ENCODE results near the gene ZNF511. TPM values are rescaled to one million over a fixed set of nuclear protein-coding genes. Genes with fewer than 3 reads are reported as not detected.
"Not testable (repeated sequence)": the region's sequence is repeated elsewhere in the genome, so short reads cannot be mapped to it uniquely, and the experiment has no call there.

Gene ZNF511
- total and polyA plus RNA-seq, 5 donors from 2014 or later, result 29.1 to 96.4 (median 77.6) TPM

DNA sequence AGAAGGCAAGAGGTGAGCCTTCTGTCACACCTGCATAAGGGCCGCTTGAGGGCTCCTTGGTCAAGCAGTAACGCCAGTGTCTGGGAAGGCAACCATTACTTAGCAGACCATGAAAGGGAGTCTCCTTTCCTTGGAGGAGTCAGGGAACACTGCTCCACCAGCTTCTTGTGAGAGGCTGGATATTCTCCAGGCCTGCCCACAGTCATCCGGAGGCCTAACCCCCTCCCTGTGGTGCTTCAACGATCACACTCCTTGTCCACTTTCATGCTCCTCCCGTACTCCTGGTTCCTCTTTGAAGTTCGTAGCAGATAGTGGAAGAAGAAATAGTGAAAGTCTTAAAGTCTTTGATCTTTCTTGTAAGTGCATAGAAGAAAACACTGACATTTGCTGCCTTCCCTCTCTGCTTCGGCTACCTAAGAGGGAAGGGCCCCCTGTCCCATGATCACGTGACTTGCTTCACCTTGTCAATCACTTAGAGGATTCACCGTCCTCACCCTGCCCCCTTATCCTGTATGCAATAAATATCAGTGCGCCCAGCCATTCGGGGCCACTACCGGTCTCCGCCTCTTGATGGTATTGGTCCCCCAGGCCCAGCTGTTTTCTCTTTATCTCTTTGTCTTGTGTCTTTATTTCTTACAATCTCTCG lies 13.5 kb downstream of the ZNF511 start:
- peaks cover 4 to 25% (median 6%) of the 10 kb centered on the region in 4 donors for H3K4me1 Mint-ChIP-seq
- H3K36me3 ChIP-seq (ENCODE audit: control insufficient read depth, insufficient read depth, low read length); ATAC-seq (ENCODE audit: low read depth in 2 of 2); H3K9me3 Mint-ChIP-seq; H3K27ac Mint-ChIP-seq; H3K27ac ChIP-seq (ENCODE audit: insufficient read depth, low read length, poor library complexity, severe bottlenecking); H3K36me3 Mint-ChIP-seq; DNase-seq; H3K4me3 ChIP-seq (ENCODE audit: low read depth, low read length); H3K9me3 ChIP-seq (ENCODE audit: control insufficient read depth in 2 of 2, low read length in 2 of 2); H3K27me3 ChIP-seq (ENCODE audit: control insufficient read depth, insufficient read depth, low read length); H3K4me3 Mint-ChIP-seq: not testable (repeated sequence)
- H3K4me1 ChIP-seq (ENCODE audit: control insufficient read depth, insufficient read depth, low read length, poor library complexity, severe bottlenecking), result peaks cover 31% of the 10 kb centered on the region
- H3K27me3 Mint-ChIP-seq, result peaks cover 34% of the 10 kb centered on the region

DNA sequence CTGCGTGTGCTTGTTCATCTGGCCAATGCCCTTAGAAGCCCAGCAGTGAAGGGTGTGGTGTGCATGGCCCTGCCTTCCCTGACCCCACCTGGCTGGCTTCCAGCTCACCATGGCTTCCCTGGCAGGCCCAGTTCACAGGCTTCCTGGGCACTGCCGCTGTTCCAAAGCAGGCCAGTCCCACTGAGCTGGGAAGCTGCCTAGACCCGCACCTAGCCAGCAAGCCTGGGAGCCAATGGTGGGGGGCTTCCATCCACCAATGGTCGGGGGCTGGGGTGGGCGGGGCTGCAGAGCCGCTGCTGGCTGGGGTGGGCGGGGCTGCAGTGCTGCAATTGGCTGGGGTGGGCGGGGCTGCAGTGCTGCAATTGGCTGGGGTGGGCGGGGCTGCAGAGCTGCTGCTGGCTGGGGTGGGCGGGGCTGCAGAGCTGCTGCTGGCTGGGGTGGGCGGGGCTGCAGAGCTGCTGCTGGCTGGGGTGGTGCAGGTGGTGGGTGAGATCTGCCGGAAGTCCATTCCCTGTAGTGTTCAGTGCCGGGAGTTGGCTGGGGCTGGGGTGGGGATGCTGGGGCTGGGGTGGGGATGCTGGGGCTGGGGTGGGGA lies 15.6 kb downstream of the ZNF511 start:
- Histone ChIP-seq H3K27ac (ENCODE audit: insufficient read depth, low read length, poor library complexity, severe bottlenecking) (no peak overlapping the region), H3K36me3 (ENCODE audit: control insufficient read depth, insufficient read depth, low read length) (no peaks in the 10 kb centered on the region), H3K27me3 (ENCODE audit: control insufficient read depth, insufficient read depth, low read length) (peaks cover 2% of the 10 kb centered on the region), H3K4me3 (ENCODE audit: low read depth, low read length) (no peak overlapping the region), H3K4me1 (ENCODE audit: control insufficient read depth, insufficient read depth, low read length, poor library complexity, severe bottlenecking) (peaks cover 24% of the 10 kb centered on the region), H3K9me3 (ENCODE audit: control insufficient read depth in 2 of 2, low read length in 2 of 2) (no peaks in the 10 kb centered on the region)
- no peaks in the 10 kb centered on the region for H3K36me3 Mint-ChIP-seq
- ATAC-seq (ENCODE audit: low read depth in 2 of 2), result peak; percentile 62 to 66
- H3K4me1 Mint-ChIP-seq, result peaks cover 2 to 16% (median 4%) of the 10 kb centered on the region in 4 donors
- peaks cover 0 to 5% (median 0%) of the 10 kb centered on the region in 7 donors for H3K9me3 Mint-ChIP-seq
- peaks cover 39% of the 10 kb centered on the region for H3K27me3 Mint-ChIP-seq
- H3K27ac Mint-ChIP-seq, result no peak overlapping the region
- no peak overlapping the region for H3K4me3 Mint-ChIP-seq
- peak; percentile 48 to 53 (median 51) for DNase-seq

DNA sequence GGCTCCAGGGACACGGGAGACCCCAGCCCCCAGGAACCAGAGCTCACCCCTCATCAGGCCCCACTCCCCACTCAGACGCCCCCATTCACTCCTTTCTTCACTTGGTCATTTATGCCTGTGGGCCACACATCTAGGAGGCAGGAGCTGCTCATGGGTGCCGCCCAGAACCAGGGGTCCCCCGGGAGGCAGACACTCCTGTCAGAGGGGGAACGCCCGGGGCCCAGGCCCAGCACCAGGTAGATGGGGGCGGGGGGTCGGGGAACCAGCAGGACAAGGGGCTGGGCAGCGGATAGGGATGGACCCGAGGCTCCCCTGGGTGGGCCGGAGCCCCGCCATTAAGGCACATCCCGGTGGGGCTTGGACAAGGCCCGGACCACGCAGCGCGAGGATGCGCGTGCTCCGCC lies 16.1 kb downstream of the ZNF511 start:
- H3K27ac ChIP-seq (ENCODE audit: insufficient read depth, low read length, poor library complexity, severe bottlenecking), result no peak overlapping the region
- H3K36me3 ChIP-seq (ENCODE audit: control insufficient read depth, insufficient read depth, low read length), result no peaks in the 10 kb centered on the region
- no peaks in the 10 kb centered on the region for H3K36me3 Mint-ChIP-seq
- H3K9me3 Mint-ChIP-seq, result peaks cover 0 to 5% (median 0%) of the 10 kb centered on the region in 7 donors
- ATAC-seq (ENCODE audit: low read depth in 2 of 2) (no peak), DNase-seq (no peak)
- peaks cover 44% of the 10 kb centered on the region for H3K27me3 Mint-ChIP-seq
- no peak overlapping the region for H3K27ac Mint-ChIP-seq
- no peak overlapping the region for H3K4me3 ChIP-seq (ENCODE audit: low read depth, low read length)
- H3K4me1 ChIP-seq (ENCODE audit: control insufficient read depth, insufficient read depth, low read length, poor library complexity, severe bottlenecking), result peaks cover 29% of the 10 kb centered on the region
- H3K27me3 ChIP-seq (ENCODE audit: control insufficient read depth, insufficient read depth, low read length), result peaks cover 2% of the 10 kb centered on the region
- no peaks in the 10 kb centered on the region for H3K9me3 ChIP-seq (ENCODE audit: control insufficient read depth in 2 of 2, low read length in 2 of 2)
- H3K4me3 Mint-ChIP-seq, result peak overlapping the region in 1 of 4 donors; percentile 24
- H3K4me1 Mint-ChIP-seq, result peaks cover 2 to 17% (median 5%) of the 10 kb centered on the region in 4 donors

DNA sequence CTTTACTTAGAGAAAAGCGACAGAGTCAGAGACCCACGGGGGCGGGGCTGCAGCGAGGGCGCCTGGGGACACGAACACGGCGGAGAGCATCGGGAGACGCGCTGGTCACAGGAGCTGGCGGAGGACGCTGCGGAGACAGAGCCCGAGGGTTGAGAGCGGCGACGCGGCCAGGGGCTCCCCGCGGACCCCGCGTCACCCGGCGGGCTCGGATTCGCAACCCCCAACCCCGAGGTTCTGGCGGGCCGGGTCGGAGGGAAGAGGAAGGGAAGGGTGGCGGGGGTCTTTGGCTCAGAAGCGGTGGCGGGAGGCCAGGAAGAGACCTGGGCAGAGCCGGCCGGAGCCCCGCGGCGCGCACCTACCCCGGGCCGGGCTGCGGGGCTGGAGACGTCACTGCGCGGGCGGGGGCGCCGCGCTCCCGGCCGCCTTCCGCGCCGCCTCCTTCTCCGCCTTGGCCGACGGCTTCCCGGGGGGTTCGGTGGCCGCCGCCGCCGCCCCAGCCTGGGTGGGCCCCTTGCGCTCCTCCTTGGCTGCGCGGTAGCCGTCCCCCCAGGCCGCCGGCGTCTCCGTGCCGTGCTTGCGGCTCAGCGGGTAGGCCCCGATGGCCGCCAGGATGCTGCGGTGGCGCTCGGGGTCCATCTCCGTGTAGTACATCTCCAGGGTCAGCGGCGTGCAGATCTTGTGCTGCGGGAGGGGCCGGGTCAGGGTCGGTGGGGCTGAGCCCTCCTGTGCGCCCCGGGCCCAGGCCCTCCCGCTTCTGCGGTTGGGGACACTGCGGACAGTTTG lies 16.9 kb downstream of the ZNF511 start:
- Histone ChIP-seq H3K4me3 (ENCODE audit: low read depth, low read length) (no peak overlapping the region), H3K4me1 (ENCODE audit: control insufficient read depth, insufficient read depth, low read length, poor library complexity, severe bottlenecking) (peaks cover 32% of the 10 kb centered on the region), H3K9me3 (ENCODE audit: control insufficient read depth in 2 of 2, low read length in 2 of 2) (no peaks in the 10 kb centered on the region), H3K36me3 (ENCODE audit: control insufficient read depth, insufficient read depth, low read length) (no peaks in the 10 kb centered on the region), H3K27me3 (ENCODE audit: control insufficient read depth, insufficient read depth, low read length) (peaks cover 2% of the 10 kb centered on the region), H3K27ac (ENCODE audit: insufficient read depth, low read length, poor library complexity, severe bottlenecking) (no peak overlapping the region)
- peaks cover 42% of the 10 kb centered on the region for H3K27me3 Mint-ChIP-seq
- H3K9me3 Mint-ChIP-seq, result no peaks in the 10 kb centered on the region
- H3K4me1 Mint-ChIP-seq, result peaks cover 0 to 20% (median 4%) of the 10 kb centered on the region in 4 donors
- DNase-seq (peak in 1 of 3 donors; percentile 15), ATAC-seq (ENCODE audit: low read depth in 2 of 2) (no peak)
- peak overlapping the region in 1 of 3 donors; percentile 86 for H3K27ac Mint-ChIP-seq
- peak overlapping the region in 3 of 4 donors; percentile 75 to 89 (median 79) for H3K4me3 Mint-ChIP-seq
- H3K36me3 Mint-ChIP-seq, result no peaks in the 10 kb centered on the region

DNA sequence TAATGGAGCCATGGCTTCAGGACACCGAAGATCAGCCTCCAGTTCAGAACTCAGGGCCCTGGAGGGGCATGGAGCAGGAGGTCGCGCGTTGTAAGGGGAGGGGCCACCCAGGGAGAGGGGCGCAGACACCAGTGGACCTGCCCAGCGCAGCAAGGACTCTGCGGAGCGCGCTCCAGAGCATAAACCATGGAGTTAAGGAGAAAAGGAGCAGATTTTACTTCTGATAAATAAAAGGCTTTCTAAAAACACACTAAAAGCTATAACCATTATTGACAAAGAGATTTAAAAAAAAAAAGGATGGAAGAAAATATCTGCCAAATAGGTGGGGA lies 17.5 kb downstream of the ZNF511 start:
- no peaks in the 10 kb centered on the region for H3K9me3 ChIP-seq (ENCODE audit: control insufficient read depth in 2 of 2, low read length in 2 of 2)
- peaks cover 2% of the 10 kb centered on the region for H3K27me3 ChIP-seq (ENCODE audit: control insufficient read depth, insufficient read depth, low read length)
- H3K27ac ChIP-seq (ENCODE audit: insufficient read depth, low read length, poor library complexity, severe bottlenecking), result no peak overlapping the region
- H3K4me3 ChIP-seq (ENCODE audit: low read depth, low read length), result no peak overlapping the region
- H3K36me3 ChIP-seq (ENCODE audit: control insufficient read depth, insufficient read depth, low read length), result no peaks in the 10 kb centered on the region
- DNase-seq, result no peak
- no peak for ATAC-seq (ENCODE audit: low read depth in 2 of 2)
- peaks cover 0 to 21% (median 7%) of the 10 kb centered on the region in 4 donors for H3K4me1 Mint-ChIP-seq
- no peaks in the 10 kb centered on the region for H3K9me3 Mint-ChIP-seq
- H3K4me3 Mint-ChIP-seq, result peak overlapping the region in 3 of 4 donors; percentile 35 to 51 (median 41)
- H3K27ac Mint-ChIP-seq, result no peak overlapping the region
- no peaks in the 10 kb centered on the region for H3K36me3 Mint-ChIP-seq
- peaks cover 48% of the 10 kb centered on the region for H3K27me3 Mint-ChIP-seq
- peaks cover 32% of the 10 kb centered on the region for H3K4me1 ChIP-seq (ENCODE audit: control insufficient read depth, insufficient read depth, low read length, poor library complexity, severe bottlenecking)

DNA sequence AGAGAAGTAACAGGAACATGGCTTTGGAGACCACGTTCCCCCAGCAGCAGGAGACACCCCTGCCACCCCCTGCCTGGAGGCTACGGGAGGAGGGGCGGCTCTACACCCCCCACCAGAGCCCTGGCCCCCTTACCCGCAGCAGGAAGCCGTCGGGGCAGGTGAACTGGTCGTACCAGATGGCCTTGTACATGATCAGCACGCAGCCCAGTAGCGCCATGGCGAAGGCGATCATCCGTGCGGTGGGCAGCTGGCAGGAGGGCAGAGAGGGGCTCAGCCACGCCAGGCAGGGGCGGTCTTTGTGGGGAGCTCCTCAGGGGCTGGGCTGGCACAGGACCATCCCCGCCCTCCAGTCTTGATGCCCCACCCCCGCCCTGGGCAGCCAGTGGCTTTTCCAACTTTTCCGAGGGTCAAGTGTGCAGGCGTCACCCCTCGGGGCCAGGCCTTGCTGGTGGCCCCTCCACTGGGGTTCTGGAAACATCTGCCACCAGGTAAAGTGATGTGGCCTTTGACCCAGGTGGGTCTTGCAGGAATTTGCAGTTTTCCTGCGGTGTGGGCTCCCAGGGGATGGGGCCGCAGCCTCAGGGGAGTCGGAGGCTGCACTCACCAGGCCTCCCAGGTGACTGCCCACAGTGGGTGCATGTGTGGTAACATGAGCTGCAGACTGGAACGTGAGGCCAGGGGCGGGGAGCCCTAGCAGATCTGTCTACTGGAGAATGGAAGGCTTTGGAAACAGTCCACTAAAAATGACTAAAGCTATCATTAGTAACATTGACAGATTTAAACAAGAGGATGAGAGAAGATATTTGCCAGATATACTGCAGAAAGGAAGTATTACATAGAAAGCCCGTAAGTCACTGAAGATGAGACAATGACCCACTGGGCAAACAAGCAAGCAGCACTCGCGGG lies 18.3 kb downstream of the ZNF511 start:
- ATAC-seq (ENCODE audit: low read depth in 2 of 2), result no peak
- Mint-ChIP-seq H3K4me3 (peak overlapping the region in 2 of 4 donors; percentile 15 to 41), H3K27ac (peak overlapping the region in 1 of 3 donors; percentile 63), H3K9me3 (no peaks in the 10 kb centered on the region), H3K36me3 (no peaks in the 10 kb centered on the region), H3K27me3 (peaks cover 52% of the 10 kb centered on the region), H3K4me1 (peaks cover 0 to 21% (median 7%) of the 10 kb centered on the region in 4 donors)
- peaks cover 32% of the 10 kb centered on the region for H3K4me1 ChIP-seq (ENCODE audit: control insufficient read depth, insufficient read depth, low read length, poor library complexity, severe bottlenecking)
- peaks cover 2% of the 10 kb centered on the region for H3K27me3 ChIP-seq (ENCODE audit: control insufficient read depth, insufficient read depth, low read length)
- H3K27ac ChIP-seq (ENCODE audit: insufficient read depth, low read length, poor library complexity, severe bottlenecking), result no peak overlapping the region
- H3K9me3 ChIP-seq (ENCODE audit: control insufficient read depth in 2 of 2, low read length in 2 of 2), result no peaks in the 10 kb centered on the region
- DNase-seq, result no peak
- H3K4me3 ChIP-seq (ENCODE audit: low read depth, low read length), result no peak overlapping the region
- H3K36me3 ChIP-seq (ENCODE audit: control insufficient read depth, insufficient read depth, low read length), result no peaks in the 10 kb centered on the region

DNA sequence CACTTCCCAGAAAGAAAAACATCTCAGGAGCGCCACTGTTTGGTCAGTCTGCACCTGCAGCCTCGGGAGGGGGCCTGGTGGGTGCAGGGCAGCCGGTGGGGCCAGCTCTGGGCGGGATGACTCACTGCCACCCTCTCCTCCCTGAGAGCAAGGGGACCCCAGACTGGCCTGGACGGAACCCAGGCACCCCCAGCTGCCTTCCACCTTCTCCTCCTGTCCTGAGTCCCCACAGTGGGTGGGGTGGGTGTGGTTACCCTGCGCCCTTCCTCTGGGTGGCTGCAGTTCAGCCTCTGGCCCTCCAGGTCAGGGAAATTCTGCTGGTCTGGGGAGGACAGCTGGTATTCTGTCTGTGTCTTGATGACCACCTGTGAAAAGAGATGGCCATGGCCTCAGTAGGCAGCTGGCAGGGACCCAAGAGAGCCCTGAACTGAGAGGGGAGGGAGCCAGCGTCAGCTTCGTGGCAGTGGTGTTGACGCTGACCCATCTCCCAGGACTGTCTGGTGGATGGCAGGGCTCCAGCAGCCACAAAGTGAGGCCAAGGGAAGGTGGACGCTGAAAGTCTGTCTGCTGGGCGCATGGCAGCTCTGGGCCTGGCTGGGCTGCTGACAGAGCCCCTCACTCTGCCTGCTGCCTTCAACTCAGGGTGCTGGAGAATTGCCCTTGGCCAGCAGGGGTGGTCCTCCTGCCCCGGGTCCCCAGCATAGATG lies 19.1 kb downstream of the ZNF511 start:
- peaks cover 2% of the 10 kb centered on the region for H3K27me3 ChIP-seq (ENCODE audit: control insufficient read depth, insufficient read depth, low read length)
- ATAC-seq (ENCODE audit: low read depth in 2 of 2), result no peak

More for the DNA sequence above, 19.1 kb downstream of the ZNF511 start:
- no peak overlapping the region for H3K4me3 ChIP-seq (ENCODE audit: low read depth, low read length)
- Mint-ChIP-seq H3K36me3 (no peaks in the 10 kb centered on the region), H3K27ac (no peak overlapping the region), H3K9me3 (no peaks in the 10 kb centered on the region), H3K27me3 (peaks cover 59% of the 10 kb centered on the region), H3K4me3 (no peak overlapping the region), H3K4me1 (peaks cover 0 to 21% (median 10%) of the 10 kb centered on the region in 4 donors)
- no peaks in the 10 kb centered on the region for H3K36me3 ChIP-seq (ENCODE audit: control insufficient read depth, insufficient read depth, low read length)
- H3K27ac ChIP-seq (ENCODE audit: insufficient read depth, low read length, poor library complexity, severe bottlenecking), result no peak overlapping the region
- no peak for DNase-seq
- peaks cover 32% of the 10 kb centered on the region for H3K4me1 ChIP-seq (ENCODE audit: control insufficient read depth, insufficient read depth, low read length, poor library complexity, severe bottlenecking)
- H3K9me3 ChIP-seq (ENCODE audit: control insufficient read depth in 2 of 2, low read length in 2 of 2), result no peaks in the 10 kb centered on the region

Data from CD4-positive, CD25-positive, alpha-beta regulatory T cell (primary cell).